IMR-90 (cell line): ENCODE data around the gene NR5A1. TPM values are rescaled to one million over a fixed set of nuclear protein-coding genes. Genes with fewer than 3 reads are reported as not detected.

Experiments used
- ATAC-seq: fragments of 200-7000 bp; cut with Tn5 transposase; 2 replicates; pipeline ENCODE4 v1.9.1; 2020; ENCODE audit warnings: low read depth, mild to moderate bottlenecking, moderate library complexity
- BruUV-seq: library from RNA; stranded (reverse); fragments of 400-500 nt; replicated peaks from 2 replicates; lab custom pipeline; 2021; lab: Mats Ljungman, UMichigan
- CTCF ChIA-PET: fragments of 300-600 bp; formaldehyde crosslinking; extraction: SDS; loops from one replicate; lab custom pipeline; 2021; ENCODE audit warnings: antibody characterized with exemption; lab: Yijun Ruan, JAX
- POLR2A ChIA-PET: fragments of 300-600 bp; sonication (Branson Sonifier 250); formaldehyde crosslinking; loops from one replicate; lab custom pipeline; 2022; ENCODE audit warnings: antibody characterized with exemption; ENCODE audit not compliant: unreplicated experiment; lab: Charles Lee
- DNase-seq: peaks from one replicate; pipeline ENCODE4 v3.0.0; 2013
- H2AFZ ChIP-seq: replicated peaks from 2 replicates; pipeline ENCODE3; 2013; ENCODE audit warnings: low read length, mild to moderate bottlenecking; ENCODE audit not compliant: poor library complexity
- H2AK5ac ChIP-seq: 2 replicates; pipeline ENCODE4 v1.6.1; 2013; ENCODE audit warnings: low read depth, low read length, inconsistent platforms
- H2AK9ac ChIP-seq: replicated peaks from 2 replicates; pipeline ENCODE3; 2013; ENCODE audit warnings: mild to moderate bottlenecking, low read depth, low read length, moderate library complexity; ENCODE audit not compliant: poor library complexity
- H2BK120ac ChIP-seq: 2 replicates; pipeline ENCODE4 v1.6.1; 2013; ENCODE audit warnings: low read depth, low read length, inconsistent platforms
- H2BK15ac ChIP-seq: 3 replicates; pipeline ENCODE4 v1.6.1; 2013; ENCODE audit warnings: low read depth, low read length, inconsistent platforms
- H2BK20ac ChIP-seq: 2 replicates; pipeline ENCODE4 v1.6.1; 2013; ENCODE audit warnings: low read depth, mild to moderate bottlenecking, inconsistent platforms, low read length, moderate library complexity
- H2BK5ac ChIP-seq: 2 replicates; pipeline ENCODE4 v1.6.1; 2013; ENCODE audit warnings: mild to moderate bottlenecking, low read depth, low read length, inconsistent platforms; ENCODE audit not compliant: poor library complexity, severe bottlenecking
- H3K14ac ChIP-seq: replicated peaks from 2 replicates; pipeline ENCODE4 v1.6.1; 2013; ENCODE audit warnings: low read depth, low read length, inconsistent platforms
- H3K18ac ChIP-seq: 2 replicates; pipeline ENCODE4 v1.6.1; 2013; ENCODE audit warnings: low read depth, low read length, control low read depth
- H3K23ac ChIP-seq: 2 replicates; pipeline ENCODE4 v1.6.1; 2013; ENCODE audit warnings: low read depth, low read length, inconsistent platforms
- H3K27ac ChIP-seq: 2 replicates; pipeline ENCODE4 v1.5.1; 2013; ENCODE audit warnings: mild to moderate bottlenecking, control low read depth, low read length; ENCODE audit not compliant: insufficient read depth
- H3K27me3 ChIP-seq: 2 replicates; pipeline ENCODE4 v1.6.1; 2013; ENCODE audit warnings: low read length; ENCODE audit not compliant: control insufficient read depth, insufficient read depth
- H3K36me3 ChIP-seq: 2 replicates; pipeline ENCODE4 v1.6.1; 2013; ENCODE audit warnings: low read length, mixed read lengths; ENCODE audit not compliant: control insufficient read depth, insufficient read depth
- H3K4ac ChIP-seq: 2 replicates; pipeline ENCODE4 v1.6.1; 2013; ENCODE audit warnings: low read depth, low read length, inconsistent platforms
- H3K4me1 ChIP-seq: 2 replicates; pipeline ENCODE4 v1.6.1; 2013; ENCODE audit warnings: low read length, mixed read lengths; ENCODE audit not compliant: control insufficient read depth, insufficient read depth
- H3K4me2 ChIP-seq: 2 replicates; pipeline ENCODE4 v1.6.1; 2013; ENCODE audit warnings: low read depth, mild to moderate bottlenecking, control low read depth, low read length, moderate library complexity
- H3K4me3 ChIP-seq: 2 replicates; pipeline ENCODE4 v1.5.1; 2013; ENCODE audit warnings: low read depth, mild to moderate bottlenecking, control low read depth, low read length, moderate library complexity; ENCODE audit not compliant: insufficient read depth
- H3K56ac ChIP-seq: 2 replicates; pipeline ENCODE4 v1.6.1; 2013; ENCODE audit warnings: low read length, inconsistent platforms; ENCODE audit not compliant: insufficient read depth; ENCODE audit errors: extremely low read depth
- H3K79me1 ChIP-seq, 2 experiments: 2 replicates each; pipeline ENCODE4 v1.6.1; 2013; ENCODE audit warnings: low read length in 2 of 2, inconsistent platforms in 1 of 2, low read depth in 1 of 2
- H3K9ac ChIP-seq: 2 replicates; pipeline ENCODE4 v1.6.1; 2013; ENCODE audit warnings: low read depth, low read length, control low read depth
- H3K9me1 ChIP-seq: 2 replicates; pipeline ENCODE4 v1.6.1; 2013; ENCODE audit warnings: low read length, inconsistent platforms; ENCODE audit not compliant: insufficient read depth
- H3K9me3 ChIP-seq: 2 replicates; pipeline ENCODE4 v1.6.1; 2013; ENCODE audit warnings: low read length; ENCODE audit not compliant: control insufficient read depth, insufficient read depth
- H4K20me1 ChIP-seq: 2 replicates; pipeline ENCODE4 v1.6.1; 2013; ENCODE audit warnings: low read length, inconsistent platforms; ENCODE audit not compliant: insufficient read depth
- H4K5ac ChIP-seq: 2 replicates; pipeline ENCODE4 v1.6.1; 2013; ENCODE audit warnings: mild to moderate bottlenecking, low read depth, low read length, control low read depth
- H4K8ac ChIP-seq, 2 experiments: 2 replicates each; pipeline ENCODE4 v1.6.1; 2013; ENCODE audit warnings: low read depth in 2 of 2, low read length in 2 of 2, control low read depth in 1 of 2, inconsistent platforms in 1 of 2
- H4K91ac ChIP-seq: 2 replicates; pipeline ENCODE4 v1.6.1; 2013; ENCODE audit warnings: low read depth, low read length, inconsistent platforms; ENCODE audit not compliant: insufficient read depth
- CTCF ChIP-seq: conservative IDR thresholded peaks from 2 replicates; pipeline ENCODE4 v1.5.1; 2012; ENCODE audit warnings: mild to moderate bottlenecking, low read depth, low read length, improper control_type of control experiment
- MAFK ChIP-seq: IDR thresholded peaks from 2 replicates; pipeline ENCODE4 v1.6.1; 2012; ENCODE audit warnings: low read depth, low read length, improper control_type of control experiment
- WGBS, 2 experiments: methylation state at CpG; one replicate each; pipeline versions ENCODE4 v1.1.5 to v1.1.7; 2013; ENCODE audit warnings: missing lambda C conversion rate in 2 of 2; ENCODE audit not compliant: insufficient read length in 1 of 2; ENCODE audit errors: extremely low coverage in 2 of 2; 5-methylcytosine and 5-hydroxymethylcytosine counted together
- dilution Hi-C: fragments of 300-500 bp; cut with HindIII; formaldehyde crosslinking; loops from one replicate; pipeline ENCODE4 v1.14.3; 2018; ENCODE audit warnings: low sequenced_read_pairs; ENCODE audit not compliant: unreplicated experiment
- in situ Hi-C: fragments of 300-500 bp; cut with MboI; formaldehyde crosslinking; loops from 3 replicates; pipeline ENCODE4 v1.14.3; 2019; ENCODE audit warnings: low sequenced_read_pairs, inconsistent platforms, mixed read lengths
- intact Hi-C: fragments of 100-400 bp; cut with micrococcal nuclease; formaldehyde crosslinking; loops from 2 replicates; pipeline ENCODE4 v1.10.0; 2022
- polyA plus RNA-seq, 3 experiments: library from polyadenylated mRNA; depleted of rRNA; stranded (reverse); fragments of >200 nt; gene quantifications; 2 replicates each; pipeline ENCODE4 v1.2.3, GENCODE V29; 2012; ENCODE audit warnings: low replicate concordance in 1 of 3
- total RNA-seq: library from RNA; depleted of rRNA; stranded (reverse); fragments of >200 nt; gene quantifications from 2 replicates; pipeline ENCODE4 v1.2.3, GENCODE V29; 2012

Gene NR5A1
- total and polyA plus RNA-seq, 2 of the 4 experiments (the other 2 are of a cell fraction), result not detected

GRCh38 chr9:124498040-124498439 is 9.2 kb downstream of the NR5A1 start:
- no peak overlapping the region for H3K27ac ChIP-seq
- no peak overlapping the region for H3K9ac ChIP-seq
- no peak overlapping the region for H2BK120ac ChIP-seq
- H3K14ac ChIP-seq, result no peak overlapping the region
- H3K79me1 ChIP-seq, result no peaks in the 10 kb centered on the region
- dilution Hi-C loops (no loop called here), intact Hi-C loops (no loop called here), in situ Hi-C loops (no loop called here)
- no peaks in the 10 kb centered on the region; the same call in 1 of the 2 replicates for H3K4me1 ChIP-seq
- ChIA-PET CTCF (no interaction called here), POLR2A (no interaction called here)
- BruUV-seq, result no TSS peak
- H3K23ac ChIP-seq, result no peak overlapping the region
- no peak overlapping the region for H2AK5ac ChIP-seq
- peaks cover 4% of the 10 kb centered on the region for H3K9me3 ChIP-seq
- H3K4ac ChIP-seq, result no peak overlapping the region
- no peaks in the 10 kb centered on the region for H3K36me3 ChIP-seq
- ATAC-seq, result no peak
- H2AK9ac ChIP-seq, result no peak overlapping the region
- H3K4me3 ChIP-seq, result no peak overlapping the region
- H3K9me1 ChIP-seq, result no peaks in the 10 kb centered on the region
- H4K20me1 ChIP-seq, result peaks cover 3% of the 10 kb centered on the region; the same call in 1 of the 2 replicates
- no peak overlapping the region for H4K5ac ChIP-seq
- H3K18ac ChIP-seq, result no peak overlapping the region
- no peak for TF ChIP-seq CTCF
- no peak for TF ChIP-seq MAFK
- WGBS, 2 experiments, result 55% methylated on average over 2 of the region's 6 CpGs; no CpG with 5 or more reads in 1 of the 2 experiments
- H2BK20ac ChIP-seq, result no peak overlapping the region
- H3K56ac ChIP-seq, result no peak overlapping the region
- H2BK5ac ChIP-seq, result no peak overlapping the region
- no peak overlapping the region for H4K91ac ChIP-seq
- H3K27me3 ChIP-seq, result peaks cover 92% of the 10 kb centered on the region
- DNase-seq, result no peak
- no peak overlapping the region for H4K8ac ChIP-seq
- no peak overlapping the region for H2AFZ ChIP-seq
- no peak overlapping the region for H2BK15ac ChIP-seq
- no peak overlapping the region for H3K4me2 ChIP-seq
